D721Med (cell line): ENCODE results near the gene RFX7.

Source experiments
- DNase-seq: peaks from one replicate; pipeline ENCODE4 v3.0.0; 2011; ENCODE audit warnings: low spot score; ENCODE audit not compliant: insufficient read length
- FAIRE-seq: peaks from 2 replicates; lab custom pipeline; 2011; peaks lifted over from hg19 to GRCh38; lab: Jason Lieb, UNC
- TF ChIP-seq, protein P1 (sequence below): IDR thresholded peaks from 2 replicates; pipeline ENCODE4 v1.5.1; 2012; ENCODE audit warnings: mild to moderate bottlenecking, control low read depth; ENCODE audit not compliant: insufficient read depth; ENCODE audit errors: missing control alignments

The RFX7 gene

DNA sequence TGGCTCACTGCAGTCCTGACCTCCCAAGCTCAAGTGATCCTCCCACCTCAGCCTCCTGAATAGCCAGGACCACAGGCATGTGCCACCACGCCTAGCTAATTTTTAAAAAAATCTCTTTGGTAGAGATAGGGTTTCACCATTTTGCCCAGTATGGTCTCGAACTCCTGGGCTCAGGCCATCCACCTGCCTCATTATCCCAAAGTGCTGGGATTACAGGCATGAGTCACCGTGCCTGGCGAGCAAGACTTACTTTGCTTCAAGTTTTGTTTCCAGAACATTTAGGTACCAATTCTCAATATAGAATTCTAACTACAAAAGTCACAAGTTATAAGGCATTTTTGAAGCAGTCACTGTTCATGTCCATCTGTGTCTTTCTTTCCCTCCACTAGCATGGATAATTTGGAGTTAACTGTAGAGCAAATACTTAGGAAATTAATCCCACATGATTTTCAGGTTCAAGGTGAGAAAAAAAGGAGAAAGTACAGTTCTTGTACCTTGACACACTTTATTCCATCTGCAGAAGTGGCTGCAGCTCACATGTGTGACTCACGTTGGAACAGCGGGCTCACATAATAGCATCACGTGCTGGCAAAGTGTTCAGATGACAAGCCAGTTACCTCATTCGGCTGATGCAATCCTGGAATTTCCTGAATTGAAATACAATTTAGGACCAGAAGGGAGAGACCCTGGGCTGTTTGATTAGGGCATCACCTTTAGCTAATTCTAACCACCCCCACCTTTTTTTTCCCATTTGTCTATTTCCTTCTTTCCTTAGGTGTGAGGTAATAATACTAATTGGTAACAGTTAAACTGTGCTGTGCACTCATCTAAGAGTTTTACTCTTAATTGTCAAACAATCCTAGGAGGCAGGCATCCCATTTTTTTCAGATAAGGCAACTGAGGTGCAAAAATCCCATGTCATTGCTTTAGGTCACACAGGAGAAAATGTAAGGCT lies 203.3 kb downstream of the RFX7 start:
- TF ChIP-seq, protein P1, sequence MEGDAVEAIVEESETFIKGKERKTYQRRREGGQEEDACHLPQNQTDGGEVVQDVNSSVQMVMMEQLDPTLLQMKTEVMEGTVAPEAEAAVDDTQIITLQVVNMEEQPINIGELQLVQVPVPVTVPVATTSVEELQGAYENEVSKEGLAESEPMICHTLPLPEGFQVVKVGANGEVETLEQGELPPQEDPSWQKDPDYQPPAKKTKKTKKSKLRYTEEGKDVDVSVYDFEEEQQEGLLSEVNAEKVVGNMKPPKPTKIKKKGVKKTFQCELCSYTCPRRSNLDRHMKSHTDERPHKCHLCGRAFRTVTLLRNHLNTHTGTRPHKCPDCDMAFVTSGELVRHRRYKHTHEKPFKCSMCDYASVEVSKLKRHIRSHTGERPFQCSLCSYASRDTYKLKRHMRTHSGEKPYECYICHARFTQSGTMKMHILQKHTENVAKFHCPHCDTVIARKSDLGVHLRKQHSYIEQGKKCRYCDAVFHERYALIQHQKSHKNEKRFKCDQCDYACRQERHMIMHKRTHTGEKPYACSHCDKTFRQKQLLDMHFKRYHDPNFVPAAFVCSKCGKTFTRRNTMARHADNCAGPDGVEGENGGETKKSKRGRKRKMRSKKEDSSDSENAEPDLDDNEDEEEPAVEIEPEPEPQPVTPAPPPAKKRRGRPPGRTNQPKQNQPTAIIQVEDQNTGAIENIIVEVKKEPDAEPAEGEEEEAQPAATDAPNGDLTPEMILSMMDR = no peak
- FAIRE-seq = no peak

DNA sequence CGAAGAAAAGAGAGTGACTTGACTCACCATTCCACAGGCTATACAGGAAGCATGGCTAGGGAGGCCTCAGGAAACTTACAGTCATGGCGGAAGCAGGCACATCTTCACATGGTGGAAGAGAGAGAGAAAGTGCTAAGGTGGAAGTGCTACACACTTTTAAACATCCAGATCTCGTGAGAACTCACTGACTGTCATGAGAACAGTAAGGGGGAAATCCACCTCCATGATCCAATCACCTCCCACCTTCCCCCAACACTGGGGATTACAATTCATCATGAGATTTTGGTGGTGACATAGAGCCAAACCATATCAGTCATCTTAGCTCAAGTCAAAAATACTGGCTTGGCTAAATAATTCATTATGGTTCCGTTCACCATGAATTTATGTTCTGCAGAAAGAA lies 205.0 kb downstream of the RFX7 start:
- no peak for DNase-seq
- FAIRE-seq = no peak
- TF ChIP-seq, protein P1 = no peak

More for the DNA sequence above, 203.3 kb downstream of the RFX7 start:
- DNase-seq = no peak

DNA sequence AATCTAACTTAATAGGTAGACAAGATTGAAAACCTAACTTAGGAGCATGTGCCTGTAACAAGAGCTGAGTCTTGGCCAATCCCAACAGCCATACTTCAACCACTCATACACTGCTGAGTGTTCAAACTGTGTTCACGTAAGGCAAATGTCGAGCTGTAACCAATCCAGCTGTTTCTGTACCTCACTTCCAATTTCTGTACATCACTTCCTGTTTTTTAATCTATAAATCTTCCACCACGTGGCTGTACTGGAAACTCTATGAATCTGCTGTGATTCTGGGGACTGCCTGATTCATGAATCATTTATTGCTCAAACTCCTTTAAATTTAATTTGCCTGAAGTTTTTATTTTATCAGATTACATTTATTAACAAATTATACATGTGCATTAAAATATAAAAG lies 205.7 kb downstream of the RFX7 start:
- TF ChIP-seq, protein P1 = no peak
- FAIRE-seq (no peak), DNase-seq (no peak)
